GM12878 (cell line): Measurements from ENCODE around the gene MTMR3. TPM values are rescaled to one million over a fixed set of nuclear protein-coding genes. Genes with fewer than 3 reads are reported as not detected.

ENCODE experiments used
- ATAC-seq: fragments of 200-7000 bp; cut with Tn5 transposase; 3 replicates; pipeline ENCODE4 v1.9.1; 2020; ENCODE audit warnings: mild to moderate bottlenecking, moderate library complexity
- BruUV-seq: library from RNA; stranded (reverse); fragments of 400-500 nt; replicated peaks from 2 replicates; lab custom pipeline; 2021; lab: Mats Ljungman, UMichigan
- CTCF ChIA-PET: fragments of 300-600 bp; sonication (Branson Sonifier 250); formaldehyde crosslinking; extraction: SDS; loops from one replicate; lab custom pipeline; 2021; ENCODE audit warnings: inconsistent platforms; lab: Yijun Ruan, JAX
- POLR2A ChIA-PET: fragments of 350-600 bp; formaldehyde crosslinking; extraction: SDS; loops from one replicate; lab custom pipeline; 2021; ENCODE audit warnings: inconsistent platforms; lab: Charles Lee
- RAD21 ChIA-PET: fragments of 300-600 bp; sonication (Branson Sonifier 250); formaldehyde crosslinking; loops from one replicate; lab custom pipeline; 2023; ENCODE audit warnings: antibody characterized with exemption; ENCODE audit not compliant: unreplicated experiment; lab: Charles Lee
- SMC1A ChIA-PET: fragments of 300-600 bp; sonication (Branson Sonifier 250); formaldehyde crosslinking; loops from one replicate; lab custom pipeline; 2023; ENCODE audit not compliant: unreplicated experiment, uncharacterized antibody; lab: Charles Lee
- DNase-seq: peaks from one replicate; pipeline ENCODE4 v3.0.0-alpha.2; 2011; ENCODE audit warnings: low read depth, low spot score
- FAIRE-seq: peaks from 3 replicates; lab custom pipeline; 2011; peaks lifted over from hg19 to GRCh38; lab: Jason Lieb, UNC
- H2AFZ ChIP-seq: 2 replicates; pipeline ENCODE4 v1.6.0; 2011; ENCODE audit warnings: low read depth, low read length, control low read depth; ENCODE audit not compliant: control insufficient read depth
- H3K27ac ChIP-seq: 2 replicates; pipeline ENCODE4 v1.5.1; 2011; ENCODE audit warnings: control low read depth; ENCODE audit not compliant: control insufficient read depth, insufficient read depth
- H3K27me3 ChIP-seq, 2 experiments: replicated peaks in 1 of 2; 2 replicates each; pipeline versions ENCODE4 v1.6.0 to v1.6.1; 2011; ENCODE audit warnings: low read length in 1 of 2; ENCODE audit not compliant: control insufficient read depth in 2 of 2, insufficient read depth in 2 of 2
- H3K36me3 ChIP-seq, 2 experiments: 2 replicates each; pipeline ENCODE4 v1.5.1; 2011; ENCODE audit warnings: low read length in 1 of 2; ENCODE audit not compliant: control insufficient read depth in 2 of 2, insufficient read depth in 2 of 2
- H3K4me1 ChIP-seq: 2 replicates; pipeline ENCODE4 v1.6.1; 2011; ENCODE audit warnings: mild to moderate bottlenecking, low read length, moderate library complexity, mixed read lengths; ENCODE audit not compliant: control insufficient read depth, insufficient read depth
- H3K4me2 ChIP-seq: 2 replicates; pipeline ENCODE4 v1.6.0; 2011; ENCODE audit warnings: control low read depth; ENCODE audit not compliant: control insufficient read depth, insufficient read depth
- H3K4me3 ChIP-seq: fragments of 200-600 bp; sonication (generic); 2 replicates; pipeline ENCODE4 v1.5.1; 2016
- H3K79me2 ChIP-seq: 2 replicates; pipeline ENCODE4 v1.6.0; 2011; ENCODE audit warnings: low read length; ENCODE audit not compliant: control insufficient read depth, insufficient read depth
- H3K9ac ChIP-seq: 2 replicates; pipeline ENCODE4 v1.8.0; 2011; ENCODE audit warnings: low read length, control low read depth, mixed read lengths; ENCODE audit not compliant: control insufficient read depth, insufficient read depth
- H3K9me3 ChIP-seq: replicated peaks from 3 replicates; pipeline ENCODE4 v1.5.1; 2011; ENCODE audit warnings: mild to moderate bottlenecking, low read length; ENCODE audit not compliant: control insufficient read depth, insufficient read depth
- H4K20me1 ChIP-seq: 2 replicates; pipeline ENCODE4 v1.6.0; 2011; ENCODE audit not compliant: control insufficient read depth, insufficient read depth
- ATF7 ChIP-seq: fragments of 450-650 bp; IDR thresholded peaks from 2 replicates; pipeline ENCODE4 v1.6.1; 2016; ENCODE audit warnings: low read depth, mild to moderate bottlenecking
- BMI1 ChIP-seq: fragments of 450-650 bp; IDR thresholded peaks from 2 replicates; pipeline ENCODE4 v1.6.1; 2016; ENCODE audit warnings: mild to moderate bottlenecking, moderate library complexity, borderline replicate concordance
- CHD1 ChIP-seq: IDR thresholded peaks from 2 replicates; pipeline ENCODE4 v1.6.1; 2012; ENCODE audit warnings: low read depth, low read length, improper control_type of control experiment
- CTCF ChIP-seq, 3 experiments: IDR thresholded peaks in 2 of 3; conservative IDR thresholded peaks in 1 of 3; 2 replicates each; pipeline ENCODE4 v1.5.1; 2011; ENCODE audit warnings: low read depth in 3 of 3, low read length in 3 of 3, mild to moderate bottlenecking in 3 of 3, control low read depth in 2 of 3, moderate library complexity in 2 of 3, inconsistent platforms in 1 of 3, mixed read lengths in 1 of 3; ENCODE audit not compliant: control insufficient read depth in 2 of 3, insufficient read depth in 1 of 3; ENCODE audit errors: extremely low read depth in 1 of 3
- EGR1 ChIP-seq, 2 experiments: IDR thresholded peaks; 1 replicate in 1 of 2; 2 replicates in 1 of 2; pipeline ENCODE4 v1.6.1; 2011 to 2012; ENCODE audit warnings: low read depth in 2 of 2, low read length in 2 of 2, borderline replicate concordance in 1 of 2, mild to moderate bottlenecking in 1 of 2, moderate library complexity in 1 of 2
- GATAD2B ChIP-seq: fragments of 450-650 bp; conservative IDR thresholded peaks from 2 replicates; pipeline ENCODE4 v1.6.1; 2017; ENCODE audit warnings: low read depth, mild to moderate bottlenecking, moderate library complexity
- HDAC6 ChIP-seq: fragments of 200-600 bp; sonication (generic); IDR thresholded peaks from one replicate; pipeline ENCODE4 v1.8.0; 2017; ENCODE audit warnings: antibody characterized with exemption; ENCODE audit not compliant: unreplicated experiment
- RAD21 ChIP-seq: IDR thresholded peaks from 2 replicates; pipeline ENCODE4 v1.6.1; 2011; ENCODE audit warnings: mild to moderate bottlenecking, low read depth, low read length, moderate library complexity; ENCODE audit not compliant: insufficient read depth
- SKIL ChIP-seq: fragments of 450-650 bp; IDR thresholded peaks from 2 replicates; pipeline ENCODE4 v1.6.1; 2017; ENCODE audit warnings: mild to moderate bottlenecking, low read depth, inconsistent platforms; ENCODE audit not compliant: poor library complexity, severe bottlenecking
- SMC3 ChIP-seq: IDR thresholded peaks from 2 replicates; pipeline ENCODE4 v1.6.1; 2011; ENCODE audit warnings: low read length, improper control_type of control experiment, borderline replicate concordance
- TBL1XR1 ChIP-seq: IDR thresholded peaks from 2 replicates; pipeline ENCODE4 v1.6.1; 2012; ENCODE audit warnings: low read depth, low read length, improper control_type of control experiment
- YY1 ChIP-seq: IDR thresholded peaks from 2 replicates; pipeline ENCODE4 v1.6.1; 2011; ENCODE audit warnings: low read depth, mild to moderate bottlenecking, low read length
- WGBS: methylation state at CpG from one replicate; pipeline ENCODE4 v1.1.6; 2016; ENCODE audit warnings: low lambda C conversion rate; ENCODE audit not compliant: insufficient replicate concordance, insufficient coverage; ENCODE audit errors: missing lambda C conversion rate; 5-methylcytosine and 5-hydroxymethylcytosine counted together
- in situ Hi-C: fragments of 300-500 bp; cut with MboI; formaldehyde crosslinking; loops from 9 replicates; pipeline ENCODE4 v1.14.3; 2018; ENCODE audit warnings: mixed read lengths
- intact Hi-C: fragments of 100-400 bp; cut with micrococcal nuclease; formaldehyde crosslinking; loops from one replicate; pipeline ENCODE4 v1.14.2; 2022; ENCODE audit not compliant: unreplicated experiment
- polyA plus RNA-seq, 11 experiments: library from polyadenylated mRNA; depleted of rRNA in 4 of 11; unstranded in 6 of 11; stranded (reverse) in 5 of 11; fragments of >200 nt; fragmentation: Nextera tagmentation in 4 of 11; fragmentation: Illumina TruSeq in 1 of 11; extraction: Ambion mirVana in 4 of 11; extraction: Trizol in 1 of 11; gene quantifications; 1 replicate in 1 of 11; 2 replicates in 10 of 11; pipeline versions ENCODE4 v1.2.1 to v1.2.3, GENCODE V29; 2011 to 2016; ENCODE audit warnings: inconsistent platforms in 2 of 11, missing spikeins in 2 of 11, low read depth in 1 of 11
- total RNA-seq, 4 experiments: library from RNA; depleted of rRNA in 3 of 4; stranded (reverse); fragments of >200 nt in 3 of 4; fragmentation: Illumina TruSeq in 1 of 4; extraction: Trizol in 1 of 4; gene quantifications; 2 replicates each; pipeline versions ENCODE4 v1.2.1 to v1.2.3, GENCODE V29; 2013 to 2021
- TF ChIP-seq, protein P1 (sequence below): IDR thresholded peaks from 2 replicates; pipeline ENCODE4 v1.6.1; 2011; ENCODE audit warnings: mild to moderate bottlenecking, low read depth, low read length, moderate library complexity; ENCODE audit not compliant: insufficient replicate concordance

Gene MTMR3
- total and polyA plus RNA-seq, 10 of the 15 experiments (the other 5 are each of a cell fraction or from before 2014, with no cell fraction given): 1.4 to 23.7 (median 10.6) TPM

GRCh38 chr22:30005213-30005857 lies 122.4 kb downstream of the MTMR3 start:
- RAD21 ChIA-PET: interaction anchor here (0.7 to 3.6 kb wide), 32 partner anchors 10 to 382 kb away, joined by 3 to 23 read pairs (median 4); partner anchors contain the start of genes ASCC2, MTMR3 and ZMAT5
- DNase-seq: peak; percentile 17
- H4K20me1 ChIP-seq: no peaks in the 10 kb centered on the region
- SMC1A ChIA-PET: interaction anchor here (0.6 to 5.3 kb wide), 36 partner anchors 9 to 405 kb away, joined by 3 to 39 read pairs (median 4); partner anchors contain the start of gene ASCC2
- CTCF ChIA-PET: interaction anchor here (0.6 to 6.5 kb wide), 74 partner anchors 8 to 415 kb away, joined by 3 to 51 read pairs (median 4); partner anchors contain the start of genes UQCR10 and ZMAT5
- POLR2A ChIA-PET: no interaction called here
- no peak overlapping the region for H3K27ac ChIP-seq
- H3K79me2 ChIP-seq: no peaks in the 10 kb centered on the region
- no peaks in the 10 kb centered on the region for H3K9me3 ChIP-seq
- no TSS peak for BruUV-seq
- H2AFZ ChIP-seq: no peak overlapping the region
- no peak for TF ChIP-seq ATF7
- no peak for TF ChIP-seq GATAD2B
- TF ChIP-seq TBL1XR1: no peak
- no peak for TF ChIP-seq CHD1
- peak; percentile 91 to 97 (median 96) for TF ChIP-seq CTCF (IDR thresholded peaks at IDR 0.05 in 2 of 3, conservative IDR thresholded peaks at IDR 0.05 in 1 of 3; ENCODE audit: control insufficient read depth in 2 of 3, extremely low read depth in 1 of 3, insufficient read depth in 1 of 3, low read depth in 3 of 3, low read length in 3 of 3)
- no peak for TF ChIP-seq EGR1 (IDR thresholded peaks at IDR 0.05; ENCODE audit: borderline replicate concordance in 1 of 2, low read depth in 2 of 2, low read length in 2 of 2)
- TF ChIP-seq, protein P1, sequence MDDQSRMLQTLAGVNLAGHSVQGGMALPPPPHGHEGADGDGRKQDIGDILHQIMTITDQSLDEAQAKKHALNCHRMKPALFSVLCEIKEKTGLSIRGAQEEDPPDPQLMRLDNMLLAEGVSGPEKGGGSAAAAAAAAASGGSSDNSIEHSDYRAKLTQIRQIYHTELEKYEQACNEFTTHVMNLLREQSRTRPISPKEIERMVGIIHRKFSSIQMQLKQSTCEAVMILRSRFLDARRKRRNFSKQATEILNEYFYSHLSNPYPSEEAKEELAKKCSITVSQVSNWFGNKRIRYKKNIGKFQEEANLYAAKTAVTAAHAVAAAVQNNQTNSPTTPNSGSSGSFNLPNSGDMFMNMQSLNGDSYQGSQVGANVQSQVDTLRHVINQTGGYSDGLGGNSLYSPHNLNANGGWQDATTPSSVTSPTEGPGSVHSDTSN: no peak
- peak; percentile 94 for TF ChIP-seq SMC3
- TF ChIP-seq SKIL: no peak
- peak; percentile 60 for TF ChIP-seq YY1
- TF ChIP-seq HDAC6: no peak
- no peak for TF ChIP-seq BMI1
- TF ChIP-seq RAD21: peak; percentile 98
- intact Hi-C loops (loop anchor here (1.0 to 5.0 kb wide), 5 partner anchors 83 to 380 kb away; partner anchors contain the start of gene ASCC2), in situ Hi-C loops (no loop called here)
- ATAC-seq: peak; percentile 85
- H3K27me3 ChIP-seq: no peaks in the 10 kb centered on the region
- H3K4me3 ChIP-seq: no peak overlapping the region
- peaks cover 3 to 5% of the 10 kb centered on the region in 2 experiments; a peak in 3 of 4 replicates for H3K36me3 ChIP-seq
- H3K4me1 ChIP-seq: no peaks in the 10 kb centered on the region
- WGBS: 46% methylated on average over 3 of the region's 3 CpGs
- H3K9ac ChIP-seq: no peak overlapping the region
- FAIRE-seq: peak; percentile 44
- H3K4me2 ChIP-seq: no peak overlapping the region
